ENCODE results near the gene ARHGAP1. TPM values are rescaled to one million over a fixed set of nuclear protein-coding genes. Genes with fewer than 3 reads are reported as not detected.
A peak's percentile ranks its signal among the peaks of the same experiment; 100 is the strongest.

Gene ARHGAP1
- polyA plus RNA-seq, 2 of the 4 experiments (the other 2 are of a cell fraction): 17.2 to 35.2 TPM

DNA sequence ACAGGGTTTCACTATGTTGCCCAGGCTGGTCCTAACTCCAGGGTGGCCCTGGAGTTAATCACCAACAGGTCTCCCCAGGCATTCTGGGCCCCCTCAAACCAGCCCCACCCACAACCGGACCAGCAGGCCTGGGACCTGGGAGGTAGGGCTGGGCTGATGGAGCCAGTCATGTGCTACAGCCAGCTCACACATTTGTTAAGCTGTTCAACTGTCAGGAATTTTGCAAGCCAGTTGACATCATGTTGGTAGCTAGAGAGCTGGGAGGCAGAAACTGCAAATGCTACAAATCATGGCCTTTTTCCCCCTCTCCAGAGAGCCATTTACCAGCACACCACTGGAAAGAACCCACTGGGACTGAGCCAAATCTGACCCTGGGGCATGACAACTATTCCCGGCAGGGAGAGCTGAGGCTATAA is 6.8 kb downstream of the ARHGAP1 start:
- no peak for DNase-seq (ENCODE audit: low read depth in 1 of 2, low spot score in 1 of 2)
- 83% methylated on average over 2 of the region's 2 CpGs for WGBS (ENCODE audit: missing lambda C conversion rate)
- H3K27ac ChIP-seq: 0 out of 6 replicates have a peak overlapping the region, but pooled peaks of 1 of the 2 experiments have one; percentile 1
- H3K4me3 ChIP-seq: no peak overlapping the region
- ChIA-PET POLR2A (no interaction called here), CTCF (interaction anchor here (1.0 kb wide), 1 partner anchor 9 kb away, joined by 4 read pairs; no protein-coding TSS in a partner anchor)
- no peak for ATAC-seq
- TF ChIP-seq FOSB (CRISPR knock-in tag; IDR thresholded peaks at IDR 0.05): no peak
- no peaks in the 10 kb centered on the region for H3K9me3 ChIP-seq
- H3K4me1 ChIP-seq: peaks cover 3% of the 10 kb centered on the region; the same call in 1 of the 3 replicates
- no peak overlapping the region for H3K4me2 ChIP-seq
- FAIRE-seq: no peak

DNA sequence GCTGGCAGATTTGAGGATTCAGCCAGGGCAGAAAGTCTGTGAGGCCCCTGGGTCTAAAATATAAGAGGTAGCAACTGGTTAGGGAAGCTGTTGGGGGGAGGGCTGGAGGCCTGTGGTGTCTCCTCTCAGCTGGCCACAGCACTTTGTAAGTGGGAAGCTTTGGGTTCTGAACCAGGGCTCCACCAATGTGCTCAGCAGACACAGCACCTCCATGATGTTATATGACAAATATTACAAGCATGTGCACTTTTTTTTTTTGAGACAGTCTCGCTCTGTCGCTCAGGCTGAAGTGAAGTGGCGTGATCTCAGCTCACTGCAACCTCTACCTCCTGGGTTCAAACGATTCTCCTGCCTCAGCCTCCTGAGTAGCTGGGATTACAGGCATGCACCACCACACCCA is 8.0 kb downstream of the ARHGAP1 start:
- DNase-seq (ENCODE audit: low read depth in 1 of 2, low spot score in 1 of 2) (no peak), FAIRE-seq (no peak), ATAC-seq (no peak)
- H3K4me3 ChIP-seq: no peak overlapping the region
- no peaks in the 10 kb centered on the region for H3K9me3 ChIP-seq
- ChIA-PET CTCF (interaction anchor here (0.6 to 1.1 kb wide), 3 partner anchors 25 to 300 kb away, joined by 3 read pairs; no protein-coding TSS in a partner anchor), POLR2A (no interaction called here)
- 95% methylated on average over 4 of the region's 4 CpGs for WGBS (ENCODE audit: missing lambda C conversion rate)
- H3K27ac ChIP-seq: no peak overlapping the region
- TF ChIP-seq, protein P1, sequence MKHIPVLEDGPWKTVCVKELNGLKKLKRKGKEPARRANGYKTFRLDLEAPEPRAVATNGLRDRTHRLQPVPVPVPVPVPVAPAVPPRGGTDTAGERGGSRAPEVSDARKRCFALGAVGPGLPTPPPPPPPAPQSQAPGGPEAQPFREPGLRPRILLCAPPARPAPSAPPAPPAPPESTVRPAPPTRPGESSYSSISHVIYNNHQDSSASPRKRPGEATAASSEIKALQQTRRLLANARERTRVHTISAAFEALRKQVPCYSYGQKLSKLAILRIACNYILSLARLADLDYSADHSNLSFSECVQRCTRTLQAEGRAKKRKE (CRISPR knock-in tag; IDR thresholded peaks at IDR 0.05; ENCODE audit: low read depth): no peak
- TF ChIP-seq JUNB (IDR thresholded peaks at IDR 0.05) (no peak), KDM1A (IDR thresholded peaks at IDR 0.05; ENCODE audit: low read depth) (no peak), HDAC2 (IDR thresholded peaks at IDR 0.05) (no peak), TP53 (CRISPR knock-in tag; IDR thresholded peaks at IDR 0.05) (no peak), CEBPB (IDR thresholded peaks at IDR 0.05) (no peak), KDM5A (IDR thresholded peaks at IDR 0.05) (no peak), POLR2A (IDR thresholded peaks at IDR 0.05; ENCODE audit: low read length) (no peak), GATA3 (IDR thresholded peaks at IDR 0.05; ENCODE audit: borderline replicate concordance) (no peak), RCOR1 (IDR thresholded peaks at IDR 0.05; ENCODE audit: low read depth, low read length) (no peak), NR3C1 (IDR thresholded peaks at IDR 0.05) (no peak), FOXS1 (CRISPR knock-in tag; IDR thresholded peaks at IDR 0.05) (no peak), SREBF2 (IDR thresholded peaks at IDR 0.05) (no peak)
- TF ChIP-seq, protein P2, sequence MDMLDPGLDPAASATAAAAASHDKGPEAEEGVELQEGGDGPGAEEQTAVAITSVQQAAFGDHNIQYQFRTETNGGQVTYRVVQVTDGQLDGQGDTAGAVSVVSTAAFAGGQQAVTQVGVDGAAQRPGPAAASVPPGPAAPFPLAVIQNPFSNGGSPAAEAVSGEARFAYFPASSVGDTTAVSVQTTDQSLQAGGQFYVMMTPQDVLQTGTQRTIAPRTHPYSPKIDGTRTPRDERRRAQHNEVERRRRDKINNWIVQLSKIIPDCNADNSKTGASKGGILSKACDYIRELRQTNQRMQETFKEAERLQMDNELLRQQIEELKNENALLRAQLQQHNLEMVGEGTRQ (IDR thresholded peaks at IDR 0.05): no peak
- TF ChIP-seq, protein P3, sequence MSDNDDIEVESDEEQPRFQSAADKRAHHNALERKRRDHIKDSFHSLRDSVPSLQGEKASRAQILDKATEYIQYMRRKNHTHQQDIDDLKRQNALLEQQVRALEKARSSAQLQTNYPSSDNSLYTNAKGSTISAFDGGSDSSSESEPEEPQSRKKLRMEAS (IDR thresholded peaks at IDR 0.05): no peak
- TF ChIP-seq, protein P4, sequence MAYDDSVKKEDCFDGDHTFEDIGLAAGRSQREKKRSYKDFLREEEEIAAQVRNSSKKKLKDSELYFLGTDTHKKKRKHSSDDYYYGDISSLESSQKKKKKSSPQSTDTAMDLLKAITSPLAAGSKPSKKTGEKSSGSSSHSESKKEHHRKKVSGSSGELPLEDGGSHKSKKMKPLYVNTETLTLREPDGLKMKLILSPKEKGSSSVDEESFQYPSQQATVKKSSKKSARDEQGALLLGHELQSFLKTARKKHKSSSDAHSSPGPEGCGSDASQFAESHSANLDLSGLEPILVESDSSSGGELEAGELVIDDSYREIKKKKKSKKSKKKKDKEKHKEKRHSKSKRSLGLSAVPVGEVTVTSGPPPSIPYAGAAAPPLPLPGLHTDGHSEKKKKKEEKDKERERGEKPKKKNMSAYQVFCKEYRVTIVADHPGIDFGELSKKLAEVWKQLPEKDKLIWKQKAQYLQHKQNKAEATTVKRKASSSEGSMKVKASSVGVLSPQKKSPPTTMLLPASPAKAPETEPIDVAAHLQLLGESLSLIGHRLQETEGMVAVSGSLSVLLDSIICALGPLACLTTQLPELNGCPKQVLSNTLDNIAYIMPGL (CRISPR knock-in tag; IDR thresholded peaks at IDR 0.05; ENCODE audit: borderline replicate concordance): no peak
- H3K4me1 ChIP-seq: no peaks in the 10 kb centered on the region
- H3K4me2 ChIP-seq: no peak overlapping the region

DNA sequence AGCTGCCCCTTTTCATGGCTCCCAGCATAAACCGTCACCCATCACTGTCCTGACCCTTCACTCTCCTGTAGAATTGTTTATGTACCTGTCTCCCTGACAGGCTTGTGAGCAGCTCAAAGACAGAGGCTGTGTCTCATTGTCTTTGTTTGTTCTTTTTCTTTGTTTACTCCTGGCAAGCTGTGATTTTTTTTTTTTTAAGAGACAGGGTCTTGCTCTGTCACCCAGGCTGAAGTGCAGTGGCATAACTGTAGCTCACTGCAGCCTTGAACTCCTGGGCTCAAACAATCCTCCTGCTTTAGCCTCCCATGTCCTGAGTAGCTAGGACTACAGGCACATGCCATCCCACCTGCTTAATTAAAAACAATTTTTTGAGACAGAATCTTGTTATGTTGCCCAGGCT is 9.7 kb downstream of the ARHGAP1 start:
- FAIRE-seq: no peak
- Histone ChIP-seq H3K4me3 (no peak overlapping the region), H3K27ac (no peak overlapping the region), H3K9me3 (no peaks in the 10 kb centered on the region), H3K4me2 (no peak overlapping the region), H3K4me1 (no peaks in the 10 kb centered on the region)
- no peak for ATAC-seq
- TF ChIP-seq MYC (IDR thresholded peaks at IDR 0.05; ENCODE audit: borderline replicate concordance, low read length): no peak
- no peak for TF ChIP-seq TFCP2L1 (CRISPR knock-in tag; IDR thresholded peaks at IDR 0.05)
- TF ChIP-seq, protein P5, sequence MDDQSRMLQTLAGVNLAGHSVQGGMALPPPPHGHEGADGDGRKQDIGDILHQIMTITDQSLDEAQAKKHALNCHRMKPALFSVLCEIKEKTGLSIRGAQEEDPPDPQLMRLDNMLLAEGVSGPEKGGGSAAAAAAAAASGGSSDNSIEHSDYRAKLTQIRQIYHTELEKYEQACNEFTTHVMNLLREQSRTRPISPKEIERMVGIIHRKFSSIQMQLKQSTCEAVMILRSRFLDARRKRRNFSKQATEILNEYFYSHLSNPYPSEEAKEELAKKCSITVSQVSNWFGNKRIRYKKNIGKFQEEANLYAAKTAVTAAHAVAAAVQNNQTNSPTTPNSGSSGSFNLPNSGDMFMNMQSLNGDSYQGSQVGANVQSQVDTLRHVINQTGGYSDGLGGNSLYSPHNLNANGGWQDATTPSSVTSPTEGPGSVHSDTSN (IDR thresholded peaks at IDR 0.05): no peak
- CTCF ChIA-PET: interaction anchor here (0.7 to 1.2 kb wide), 2 partner anchors 16 to 128 kb away, joined by 3 to 4 read pairs; no protein-coding TSS in a partner anchor
- 93% methylated on average over 1 of the region's 1 CpG for WGBS (ENCODE audit: missing lambda C conversion rate)
- POLR2A ChIA-PET: no interaction called here
- no peak for DNase-seq (ENCODE audit: low read depth in 1 of 2, low spot score in 1 of 2)
